K562 treated with DMSO at 1 percent for 48 hours (cell line): ENCODE measurements around the gene ST6GALNAC6. TPM values are rescaled to one million over a fixed set of nuclear protein-coding genes. Genes with fewer than 3 reads are reported as not detected.

Experiments
- total RNA-seq: library from RNA; unstranded; fragments of 300-600 nt; gene quantifications from 2 replicates; pipeline ENCODE4 v1.2.3, GENCODE V29; 2022; ENCODE audit warnings: low replicate concordance; ENCODE audit errors: extremely low read depth

Gene ST6GALNAC6, protein sequence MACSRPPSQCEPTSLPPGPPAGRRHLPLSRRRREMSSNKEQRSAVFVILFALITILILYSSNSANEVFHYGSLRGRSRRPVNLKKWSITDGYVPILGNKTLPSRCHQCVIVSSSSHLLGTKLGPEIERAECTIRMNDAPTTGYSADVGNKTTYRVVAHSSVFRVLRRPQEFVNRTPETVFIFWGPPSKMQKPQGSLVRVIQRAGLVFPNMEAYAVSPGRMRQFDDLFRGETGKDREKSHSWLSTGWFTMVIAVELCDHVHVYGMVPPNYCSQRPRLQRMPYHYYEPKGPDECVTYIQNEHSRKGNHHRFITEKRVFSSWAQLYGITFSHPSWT
- not detected in 2 replicates for total RNA-seq

DNA sequence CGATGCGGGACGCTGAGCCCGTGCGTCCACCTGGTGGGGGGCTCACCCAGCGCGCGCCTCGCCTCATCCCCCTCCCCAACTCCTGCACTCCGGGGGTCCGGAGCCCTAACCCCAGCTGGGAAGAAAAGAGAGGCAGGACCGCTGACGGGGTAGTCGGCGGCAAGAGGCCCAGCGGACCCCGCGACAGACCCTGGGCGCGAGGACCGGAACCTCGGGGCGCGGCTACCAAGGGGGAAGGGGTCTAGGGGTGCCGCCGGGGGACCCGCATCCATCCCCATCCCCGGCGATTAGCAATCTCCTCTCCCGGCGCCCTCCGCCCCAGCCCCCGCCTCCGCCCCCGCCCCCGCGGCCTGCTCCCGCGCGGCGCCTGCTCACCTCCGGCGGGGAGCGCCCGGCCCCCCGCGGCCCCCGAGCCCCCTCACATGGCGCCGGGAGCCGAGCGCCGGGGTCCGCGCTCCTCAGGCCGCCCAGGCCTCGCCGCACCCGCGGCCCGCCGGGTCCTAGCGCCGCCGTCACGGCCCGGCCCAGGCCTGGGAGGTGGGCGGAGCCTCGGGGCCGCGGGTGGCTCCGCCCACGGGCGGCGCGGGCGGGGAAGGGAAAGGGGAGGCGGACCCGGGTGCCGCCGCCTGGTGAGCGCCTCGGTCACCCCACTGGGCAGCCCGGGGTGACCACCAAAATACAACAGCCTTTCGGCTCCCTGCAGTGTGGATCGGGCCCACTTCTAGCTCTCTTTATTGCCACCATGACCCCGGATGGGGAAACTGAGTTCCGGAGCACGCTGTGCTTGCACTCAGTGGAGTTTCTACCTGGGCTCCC, at the start of gene ST6GALNAC6:
TSS of gene ST6GALNAC6 (minus strand) at position 476 of the 816 bp plus-strand sequence. CDS start 1,622 bp downstream, outside the sequence.

DNA sequence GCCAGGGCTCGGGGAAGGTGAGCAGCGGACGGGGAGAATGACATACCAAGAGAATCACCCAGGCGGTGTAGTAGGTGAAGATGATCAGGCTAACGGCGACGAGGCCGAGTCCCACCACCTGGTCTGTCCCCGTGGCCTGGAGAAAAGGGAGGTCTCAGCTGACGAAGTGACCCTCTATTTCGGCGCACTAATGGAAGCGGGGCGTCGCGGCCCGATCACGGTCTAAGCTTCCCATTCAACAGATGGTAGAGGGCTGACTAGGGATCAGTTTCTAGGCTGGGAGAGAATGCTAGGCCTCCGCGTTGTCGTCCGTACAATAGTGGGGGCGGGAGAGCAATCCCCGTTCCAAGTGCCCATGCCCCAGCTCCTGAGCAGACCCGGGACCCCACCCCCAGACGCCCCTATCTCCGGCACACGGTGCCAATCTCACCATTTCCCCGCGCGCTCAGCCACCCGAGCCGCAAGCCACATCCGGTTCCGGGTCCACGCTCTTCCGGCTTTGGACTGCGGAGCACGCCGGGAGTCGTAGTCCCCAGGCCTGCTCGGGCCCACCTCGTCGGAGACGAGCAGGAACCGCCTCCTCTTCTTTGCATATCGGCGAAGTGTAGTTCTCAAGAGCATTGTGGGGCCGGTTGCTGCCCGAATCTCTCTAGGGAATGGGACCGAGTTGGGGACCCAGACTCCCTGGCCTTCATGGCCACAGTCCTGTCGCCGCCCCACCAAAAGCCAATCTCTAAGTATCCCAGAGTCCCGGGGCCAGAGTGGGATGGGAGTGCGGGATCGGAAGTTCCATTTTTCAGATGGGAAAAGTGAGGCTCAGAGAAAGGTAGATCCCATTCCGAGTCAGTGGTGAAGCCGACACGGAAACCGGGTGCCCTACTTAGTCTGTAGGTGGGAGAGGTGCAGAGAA, 38.2 kb upstream of the ST6GALNAC6 start, which contains the start of gene DPM2:
TSS of gene DPM2 (minus strand) at position 467 of the 910 bp plus-strand sequence. CDS start at position 433, 34 bp downstream.

DNA sequence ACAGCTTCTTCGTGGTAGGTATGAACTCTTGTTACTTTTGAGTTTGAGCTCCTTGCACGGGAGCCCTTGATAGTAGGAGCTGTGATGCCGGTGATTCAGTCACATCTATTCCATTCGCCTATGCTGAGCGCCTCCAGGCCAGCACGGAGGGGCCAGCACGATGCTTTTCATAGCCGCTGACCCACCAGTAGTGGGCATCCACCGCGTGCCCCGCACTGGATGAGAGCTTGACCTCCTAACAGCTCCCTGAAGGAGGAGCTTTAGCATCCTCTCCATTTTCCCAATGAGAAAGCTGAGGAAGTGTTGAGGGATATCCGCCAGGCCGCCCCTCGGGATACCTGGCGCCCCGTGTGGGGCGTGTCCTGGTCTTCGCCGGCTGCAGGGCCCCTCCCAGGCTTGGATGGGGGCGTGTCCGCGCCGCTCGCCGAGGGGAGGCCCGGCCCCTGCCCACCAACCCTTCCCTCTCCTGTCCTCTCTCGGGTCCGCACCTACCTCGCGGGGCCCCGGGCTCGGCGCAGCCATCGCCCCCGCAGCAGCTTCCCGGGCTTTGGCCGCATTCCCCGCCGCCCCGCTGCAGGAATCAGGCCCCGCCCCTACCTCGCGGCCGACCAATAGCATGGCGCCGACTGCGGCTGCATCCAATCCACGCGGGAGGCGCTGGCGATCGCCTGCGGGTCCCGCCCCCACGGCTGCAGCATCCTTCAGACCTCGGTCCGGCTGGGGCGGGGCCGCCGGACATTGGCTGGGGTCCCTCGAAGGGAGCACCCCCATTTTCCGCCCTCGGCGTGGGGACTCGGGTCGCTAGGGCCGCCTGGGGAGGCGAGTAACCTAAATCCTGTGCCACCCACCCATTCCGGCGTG, 31.1 kb upstream of the ST6GALNAC6 start, which contains the start of gene PIP5KL1:
TSS of gene PIP5KL1 (minus strand) at position 547 of the 861 bp plus-strand sequence. CDS start at position 522, 25 bp downstream.

DNA sequence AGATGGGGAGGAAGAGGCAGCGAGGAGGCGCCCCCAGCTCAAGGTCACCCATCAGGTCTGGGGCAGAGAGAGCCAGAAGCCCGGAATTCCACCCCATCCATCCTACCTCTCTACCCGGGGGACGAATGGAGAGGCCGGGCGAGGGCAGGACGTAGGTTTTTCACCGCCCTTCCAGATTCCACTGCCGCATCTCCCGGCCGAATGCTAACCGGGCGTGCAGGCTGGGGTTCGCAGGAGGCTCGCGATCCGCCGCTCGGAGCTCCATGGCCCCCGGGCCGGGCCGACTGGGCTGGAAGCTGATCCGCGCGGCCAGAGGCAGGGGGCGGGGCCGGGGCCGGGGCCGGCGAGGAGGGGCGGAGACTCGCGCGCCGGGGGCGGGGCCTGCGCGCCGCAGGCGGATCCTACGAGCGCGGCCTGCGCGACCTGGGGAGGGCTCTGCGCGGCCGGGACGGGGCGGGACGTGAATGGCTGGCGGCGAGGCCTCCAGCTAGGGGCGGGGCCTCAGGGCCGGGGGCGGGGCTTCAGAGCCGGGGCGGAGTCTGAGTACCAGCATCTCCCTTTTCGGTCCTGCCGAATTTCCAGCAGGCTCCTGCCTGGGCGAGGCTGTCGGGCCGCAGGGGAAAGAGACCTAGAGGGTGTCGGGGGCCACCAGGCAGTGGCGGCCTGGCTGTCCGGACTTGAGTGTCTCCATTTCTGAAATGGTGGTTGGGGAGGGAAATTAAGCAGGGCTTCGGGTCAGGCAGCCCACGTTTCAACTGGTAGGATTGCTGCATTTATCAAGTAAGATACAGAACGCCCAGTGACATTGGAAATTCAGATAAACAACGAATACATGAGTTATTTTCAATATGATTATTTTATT, 17.5 kb upstream of the ST6GALNAC6 start, which contains the start of gene ST6GALNAC4:
TSS of gene ST6GALNAC4 (minus strand) at position 322 of the 862 bp plus-strand sequence. CDS start 622 bp downstream, outside the sequence.

DNA sequence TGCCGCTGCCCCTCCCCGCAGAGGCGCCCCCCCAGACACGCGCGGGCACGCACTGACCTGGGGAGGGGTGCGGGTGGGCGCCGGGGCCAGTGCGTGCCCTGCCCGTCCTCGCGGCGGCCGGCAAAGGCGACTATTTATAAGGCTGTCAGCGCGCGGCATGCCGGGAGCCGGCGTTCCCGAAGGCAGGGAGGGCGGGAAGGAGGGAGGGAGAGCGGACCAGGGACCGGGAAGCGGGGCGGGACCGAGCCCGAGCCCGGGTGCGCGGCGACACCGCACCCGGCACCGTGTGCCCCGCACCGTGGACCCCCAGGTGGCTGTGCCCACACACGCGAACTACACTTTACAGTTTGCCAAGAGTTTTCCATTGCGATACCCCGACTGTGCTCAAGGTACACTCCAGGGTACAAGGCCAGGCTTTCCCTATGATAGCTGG, 21.8 kb downstream of the ST6GALNAC6 start, which contains the start of gene AK1:
TSS of gene AK1 (minus strand) at position 110 of the 433 bp plus-strand sequence. CDS start 3,058 bp downstream, outside the sequence.

DNA sequence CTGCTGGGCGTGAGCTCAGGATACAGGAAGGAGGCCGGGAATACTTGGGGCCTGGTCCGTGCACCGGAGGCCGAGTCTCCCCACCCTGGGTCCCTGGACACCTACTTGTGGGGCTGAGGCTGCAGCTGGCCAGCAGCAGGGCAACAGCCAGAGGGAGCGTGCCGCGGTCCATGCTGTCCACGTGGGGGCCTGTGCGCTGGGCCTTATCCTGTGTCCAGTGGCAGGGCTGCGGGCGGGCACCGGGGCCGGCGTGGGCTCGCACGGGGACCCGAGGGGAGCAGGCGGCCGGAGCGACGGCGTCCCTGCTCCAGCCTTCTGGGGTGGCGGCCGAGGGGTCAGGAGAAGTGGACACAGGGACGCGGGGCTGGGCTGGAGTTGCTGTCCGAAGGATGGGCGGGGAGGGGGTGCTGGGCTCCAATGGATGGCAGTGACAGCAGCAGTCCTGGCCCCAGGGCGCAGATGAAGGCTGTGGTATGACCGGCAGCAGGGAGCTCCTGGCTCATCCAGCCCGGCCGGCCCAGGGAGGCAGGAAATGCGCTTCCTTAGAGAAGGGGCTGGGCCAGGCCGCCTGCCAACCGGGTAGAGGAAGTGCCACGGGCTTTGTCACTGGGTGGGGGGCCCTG, 45.1 kb downstream of the ST6GALNAC6 start, which contains the start of gene ENG:
TSS of gene ENG (minus strand) at position 475 of the 623 bp plus-strand sequence. CDS start at position 172, 303 bp downstream.

Other genes starting within 250 kb of the ST6GALNAC6 start
- gene CFAP157, start 192.6 kb downstream of the ST6GALNAC6 start, total RNA-seq, result not detected in 2 replicates
- gene PTRH1, start 183.9 kb downstream of the ST6GALNAC6 start, total RNA-seq, result not detected in 2 replicates
- gene TTC16, start 183.5 kb downstream of the ST6GALNAC6 start, total RNA-seq, result not detected in 2 replicates
- not detected in 2 replicates for gene TOR2A, start 164.3 kb downstream of the ST6GALNAC6 start, total RNA-seq
- gene SH2D3C, start 120.9 kb downstream of the ST6GALNAC6 start, total RNA-seq, result not detected in 2 replicates
- not detected in 2 replicates for gene CDK9, start 113.6 kb downstream of the ST6GALNAC6 start, total RNA-seq
- not detected in 2 replicates for gene FPGS, start 96.7 kb downstream of the ST6GALNAC6 start, total RNA-seq
- not detected in 2 replicates for gene ENG, start 44.9 kb downstream of the ST6GALNAC6 start, total RNA-seq
- gene AK1, start 21.9 kb downstream of the ST6GALNAC6 start, total RNA-seq, result not detected in 2 replicates
- not detected in 2 replicates for gene ST6GALNAC4, start 17.4 kb upstream of the ST6GALNAC6 start, total RNA-seq
- gene PIP5KL1, start 31.2 kb upstream of the ST6GALNAC6 start, total RNA-seq, result not detected in 2 replicates
- gene DPM2, start 38.3 kb upstream of the ST6GALNAC6 start, total RNA-seq, result not detected in 2 replicates
- gene EEIG1, start 81.4 kb upstream of the ST6GALNAC6 start, total RNA-seq, result not detected in 2 replicates
- gene NAIF1, start 167.7 kb upstream of the ST6GALNAC6 start, total RNA-seq, result not detected in 2 replicates
- gene SLC25A25, start 168.6 kb upstream of the ST6GALNAC6 start, total RNA-seq, result not detected in 2 replicates
- gene PTGES2, start 228.1 kb upstream of the ST6GALNAC6 start, total RNA-seq, result not detected in 2 replicates
- gene LCN2, start 249.8 kb upstream of the ST6GALNAC6 start, total RNA-seq, result not detected in 2 replicates